SK-N-SH (cell line): ENCODE data around the gene SNAI3. TPM values are rescaled to one million over a fixed set of nuclear protein-coding genes. Genes with fewer than 3 reads are reported as not detected.

Experiments
- CTCF ChIA-PET: fragments of 300-600, 350-600 bp; formaldehyde crosslinking; extraction: SDS; loops from one replicate; lab custom pipeline; 2021; lab: Yijun Ruan, JAX
- POLR2A ChIA-PET: fragments of 350-600 bp; sonication (Branson Sonifier 250); formaldehyde crosslinking; extraction: SDS; loops from one replicate; lab custom pipeline; 2020; ENCODE audit warnings: antibody characterized with exemption, inconsistent platforms; lab: Yijun Ruan, JAX
- DNase-seq: peaks from one replicate; pipeline ENCODE4 v3.0.0; 2012
- H2AFZ ChIP-seq: fragments of 200-600 bp; sonication (generic); 2 replicates; pipeline ENCODE4 v1.8.1; 2016; ENCODE audit warnings: antibody characterized with exemption, mild to moderate bottlenecking, low read depth
- H3F3A ChIP-seq: fragments of 200-600 bp; sonication (generic); replicated peaks from 2 replicates; pipeline ENCODE3; 2016; ENCODE audit warnings: antibody characterized with exemption, mild to moderate bottlenecking; ENCODE audit not compliant: insufficient read depth
- H3K27ac ChIP-seq, 2 experiments: fragments of 200-500 bp in 1 of 2; fragments of 200-600 bp in 1 of 2; sonication (Bioruptor generic) in 1 of 2; sonication (generic), shearing (Covaris generic) in 1 of 2; 2 replicates each; pipeline versions ENCODE4 v1.5.1 to v1.6.1; 2014 to 2016; ENCODE audit warnings: low read depth in 2 of 2, inconsistent platforms in 1 of 2, low read length in 1 of 2, mild to moderate bottlenecking in 1 of 2, mixed read lengths in 1 of 2
- H3K27me3 ChIP-seq: fragments of 200-600 bp; sonication (generic), shearing (Covaris generic); 2 replicates; pipeline ENCODE4 v1.6.1; 2016; ENCODE audit warnings: mixed run types; ENCODE audit not compliant: insufficient read depth
- H3K36me3 ChIP-seq, 2 experiments: fragments of 200-500 bp in 1 of 2; fragments of 200-600 bp in 1 of 2; sonication (Bioruptor generic) in 1 of 2; sonication (generic) in 1 of 2; replicated peaks in 1 of 2; 2 replicates each; pipeline versions ENCODE3 to v1.5.1; 2014 to 2016; ENCODE audit warnings: low read length in 1 of 2, mild to moderate bottlenecking in 1 of 2; ENCODE audit not compliant: insufficient read depth in 2 of 2, control insufficient read depth in 1 of 2
- H3K4me1 ChIP-seq, 2 experiments: fragments of 200-500 bp in 1 of 2; fragments of 200-600 bp in 1 of 2; sonication (Bioruptor generic) in 1 of 2; sonication (generic), shearing (Covaris generic) in 1 of 2; 2 replicates each; pipeline versions ENCODE4 v1.5.1 to v1.6.1; 2014 to 2016; ENCODE audit warnings: low read depth in 1 of 2, low read length in 1 of 2, mixed run types in 1 of 2; ENCODE audit not compliant: insufficient read depth in 2 of 2, control insufficient read depth in 1 of 2
- H3K4me2 ChIP-seq: fragments of 200-600 bp; sonication (generic), shearing (Covaris generic); 2 replicates; pipeline ENCODE4 v1.6.1; 2017; ENCODE audit warnings: mixed run types
- H3K4me3 ChIP-seq, 2 experiments: fragments of 200-500 bp in 1 of 2; fragments of 200-600 bp in 1 of 2; sonication (Bioruptor generic) in 1 of 2; sonication (generic), shearing (Covaris generic) in 1 of 2; 2 replicates each; pipeline versions ENCODE4 v1.5.1 to v1.8.1; 2014 to 2016; ENCODE audit warnings: low read depth in 2 of 2, inconsistent platforms in 1 of 2, low read length in 1 of 2, mild to moderate bottlenecking in 1 of 2, mixed read lengths in 1 of 2, moderate library complexity in 1 of 2
- H3K79me2 ChIP-seq: fragments of 200-600 bp; sonication (generic); 2 replicates; pipeline ENCODE4 v1.8.1; 2017; ENCODE audit warnings: mild to moderate bottlenecking; ENCODE audit not compliant: insufficient read depth
- H3K9ac ChIP-seq: fragments of 200-600 bp; sonication (generic); 2 replicates; pipeline ENCODE4 v1.6.1; 2017; ENCODE audit warnings: mixed run types
- H3K9me2 ChIP-seq: fragments of 200-600 bp; sonication (generic); 2 replicates; pipeline ENCODE4 v1.6.1; 2017; ENCODE audit warnings: mixed run types
- H3K9me3 ChIP-seq: fragments of 200-600 bp; sonication (generic); 2 replicates; pipeline ENCODE4 v1.6.1; 2017; ENCODE audit warnings: mixed run types, mild to moderate bottlenecking, moderate library complexity
- H4K20me1 ChIP-seq: fragments of 200-600 bp; sonication (generic); 2 replicates; pipeline ENCODE4 v1.6.1; 2017; ENCODE audit warnings: mild to moderate bottlenecking, mixed run types; ENCODE audit not compliant: insufficient read depth
- EP300 ChIP-seq, 2 experiments: IDR thresholded peaks; 2 replicates each; pipeline versions ENCODE4 v1.4.0 to v1.6.1; 2012; ENCODE audit warnings: borderline replicate concordance in 1 of 2, low read depth in 1 of 2, low read length in 1 of 2
- FOSL2 ChIP-seq: IDR thresholded peaks from 2 replicates; pipeline ENCODE4 v1.4.0; 2012; ENCODE audit warnings: low read depth, mild to moderate bottlenecking, moderate library complexity, borderline replicate concordance
- GABPA ChIP-seq: IDR thresholded peaks from 2 replicates; pipeline ENCODE4 v1.4.0; 2012; ENCODE audit warnings: low read depth, mild to moderate bottlenecking
- JUND ChIP-seq: IDR thresholded peaks from 2 replicates; pipeline ENCODE4 v1.4.0; 2012
- MXI1 ChIP-seq: IDR thresholded peaks from 2 replicates; pipeline ENCODE4 v1.6.1; 2012; ENCODE audit warnings: mild to moderate bottlenecking, low read depth, low read length, improper control_type of control experiment
- NFIC ChIP-seq: IDR thresholded peaks from 2 replicates; pipeline ENCODE4 v1.4.0; 2012; ENCODE audit warnings: borderline replicate concordance
- SIN3A ChIP-seq: IDR thresholded peaks from 2 replicates; pipeline ENCODE4 v1.6.1; 2012; ENCODE audit warnings: low read depth, mild to moderate bottlenecking, low read length, moderate library complexity, borderline replicate concordance
- SMC3 ChIP-seq: IDR thresholded peaks from 2 replicates; pipeline ENCODE4 v1.6.1; 2012; ENCODE audit warnings: low read depth, low read length, improper control_type of control experiment
- TAF1 ChIP-seq: IDR thresholded peaks from 2 replicates; pipeline ENCODE4 v1.6.1; 2012; ENCODE audit warnings: low read depth, mild to moderate bottlenecking, low read length, moderate library complexity, borderline replicate concordance
- YY1 ChIP-seq: IDR thresholded peaks from 2 replicates; pipeline ENCODE4 v1.4.0; 2012; ENCODE audit warnings: low read depth, mild to moderate bottlenecking
- WGBS: methylation state at CpG from one replicate; pipeline ENCODE4 v1.1.6; 2017; ENCODE audit warnings: low lambda C conversion rate; 5-methylcytosine and 5-hydroxymethylcytosine counted together
- polyA plus RNA-seq, 3 experiments: library from polyadenylated mRNA; depleted of rRNA; stranded (reverse); fragments of >200 nt; gene quantifications; 2 replicates each; pipeline ENCODE4 v1.2.3, GENCODE V29; 2012
- TF ChIP-seq, protein P1 (sequence below): fragments of 150-350 bp; IDR thresholded peaks from 2 replicates; pipeline ENCODE4 v1.6.1; 2016; ENCODE audit warnings: mild to moderate bottlenecking, low read depth, low read length
- TF ChIP-seq, protein P2 (sequence below): IDR thresholded peaks from 2 replicates; pipeline ENCODE4 v1.6.1; 2012; ENCODE audit warnings: mild to moderate bottlenecking, low read depth, low read length, moderate library complexity

SNAI3 gene
- polyA plus RNA-seq, 1 of the 3 experiments (the other 2 are of a cell fraction): 0.03 TPM

GRCh38 chr16:88655053-88655732 is 31.1 kb downstream of the SNAI3 start:
- TF ChIP-seq NFIC (no peak), YY1 (no peak), SMC3 (no peak), JUND (no peak), FOSL2 (no peak), SIN3A (no peak)
- no peaks in the 10 kb centered on the region for H4K20me1 ChIP-seq
- H3K9me2 ChIP-seq: no peaks in the 10 kb centered on the region
- 94% methylated on average over 21 of the region's 50 CpGs for WGBS
- H3K27me3 ChIP-seq: no peaks in the 10 kb centered on the region
- CTCF ChIA-PET: interaction anchor here (1.0 kb wide), 1 partner anchor 9 kb away, joined by 6 read pairs; no protein-coding TSS in a partner anchor
- no peak overlapping the region for H3K27ac ChIP-seq
- no peak overlapping the region for H3K4me3 ChIP-seq
- H3K9ac ChIP-seq: no peak overlapping the region
- peaks cover 4 to 6% of the 10 kb centered on the region in 2 experiments; a peak in 2 of 4 replicates for H3K4me1 ChIP-seq
- H3K9me3 ChIP-seq: no peaks in the 10 kb centered on the region
- H2AFZ ChIP-seq: no peak overlapping the region
- no peaks in the 10 kb centered on the region for H3F3A ChIP-seq
- no peak for DNase-seq
- peaks cover 0 to 8% of the 10 kb centered on the region in 2 experiments for H3K36me3 ChIP-seq
- peaks cover 4% of the 10 kb centered on the region; the same call in 1 of the 2 replicates for H3K79me2 ChIP-seq
- H3K4me2 ChIP-seq: no peak overlapping the region
- POLR2A ChIA-PET: no interaction called here

DNA sequence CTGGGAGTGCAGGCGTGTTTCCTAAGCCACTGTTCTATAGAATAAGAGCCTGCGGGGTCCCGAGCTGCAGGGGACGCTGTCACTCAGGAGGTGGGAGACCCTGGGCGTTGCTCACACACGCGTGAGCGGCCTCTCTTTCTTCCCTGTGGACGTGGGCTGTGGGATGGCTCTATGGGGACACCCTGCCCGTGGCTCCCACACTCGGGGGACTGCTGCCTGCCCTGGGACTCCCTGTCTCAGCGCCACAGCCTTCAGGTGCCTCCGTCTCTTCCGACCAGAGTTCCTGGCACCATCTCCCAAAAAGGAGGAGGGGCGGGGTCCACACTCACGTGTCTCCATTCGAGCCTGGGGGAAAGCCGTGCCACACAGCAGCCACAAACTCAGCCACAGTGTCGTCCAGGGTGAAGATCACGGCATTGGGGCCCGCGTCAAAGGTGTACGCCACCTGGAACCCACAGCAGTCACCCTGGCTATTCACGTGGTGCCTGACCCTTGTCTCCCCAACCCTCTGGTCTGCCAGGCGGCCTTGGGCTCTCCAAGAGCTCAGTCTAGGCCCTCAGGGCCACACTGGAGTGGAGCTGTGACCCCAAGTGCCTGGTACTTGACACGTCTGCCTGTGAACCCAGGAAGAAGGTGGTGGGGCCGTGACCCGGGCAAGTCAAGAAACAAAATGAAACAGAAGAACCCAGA is 31.8 kb downstream of the SNAI3 start:
- no peak overlapping the region for H3K4me2 ChIP-seq
- TF ChIP-seq TAF1 (no peak), GABPA (no peak), MXI1 (no peak), EP300 (IDR thresholded peaks at IDR 0.05; ENCODE audit: borderline replicate concordance in 1 of 2, low read depth in 1 of 2, low read length in 1 of 2) (no peak)
- TF ChIP-seq, protein P1, sequence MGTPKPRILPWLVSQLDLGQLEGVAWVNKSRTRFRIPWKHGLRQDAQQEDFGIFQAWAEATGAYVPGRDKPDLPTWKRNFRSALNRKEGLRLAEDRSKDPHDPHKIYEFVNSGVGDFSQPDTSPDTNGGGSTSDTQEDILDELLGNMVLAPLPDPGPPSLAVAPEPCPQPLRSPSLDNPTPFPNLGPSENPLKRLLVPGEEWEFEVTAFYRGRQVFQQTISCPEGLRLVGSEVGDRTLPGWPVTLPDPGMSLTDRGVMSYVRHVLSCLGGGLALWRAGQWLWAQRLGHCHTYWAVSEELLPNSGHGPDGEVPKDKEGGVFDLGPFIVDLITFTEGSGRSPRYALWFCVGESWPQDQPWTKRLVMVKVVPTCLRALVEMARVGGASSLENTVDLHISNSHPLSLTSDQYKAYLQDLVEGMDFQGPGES: no peak
- TF ChIP-seq, protein P2, sequence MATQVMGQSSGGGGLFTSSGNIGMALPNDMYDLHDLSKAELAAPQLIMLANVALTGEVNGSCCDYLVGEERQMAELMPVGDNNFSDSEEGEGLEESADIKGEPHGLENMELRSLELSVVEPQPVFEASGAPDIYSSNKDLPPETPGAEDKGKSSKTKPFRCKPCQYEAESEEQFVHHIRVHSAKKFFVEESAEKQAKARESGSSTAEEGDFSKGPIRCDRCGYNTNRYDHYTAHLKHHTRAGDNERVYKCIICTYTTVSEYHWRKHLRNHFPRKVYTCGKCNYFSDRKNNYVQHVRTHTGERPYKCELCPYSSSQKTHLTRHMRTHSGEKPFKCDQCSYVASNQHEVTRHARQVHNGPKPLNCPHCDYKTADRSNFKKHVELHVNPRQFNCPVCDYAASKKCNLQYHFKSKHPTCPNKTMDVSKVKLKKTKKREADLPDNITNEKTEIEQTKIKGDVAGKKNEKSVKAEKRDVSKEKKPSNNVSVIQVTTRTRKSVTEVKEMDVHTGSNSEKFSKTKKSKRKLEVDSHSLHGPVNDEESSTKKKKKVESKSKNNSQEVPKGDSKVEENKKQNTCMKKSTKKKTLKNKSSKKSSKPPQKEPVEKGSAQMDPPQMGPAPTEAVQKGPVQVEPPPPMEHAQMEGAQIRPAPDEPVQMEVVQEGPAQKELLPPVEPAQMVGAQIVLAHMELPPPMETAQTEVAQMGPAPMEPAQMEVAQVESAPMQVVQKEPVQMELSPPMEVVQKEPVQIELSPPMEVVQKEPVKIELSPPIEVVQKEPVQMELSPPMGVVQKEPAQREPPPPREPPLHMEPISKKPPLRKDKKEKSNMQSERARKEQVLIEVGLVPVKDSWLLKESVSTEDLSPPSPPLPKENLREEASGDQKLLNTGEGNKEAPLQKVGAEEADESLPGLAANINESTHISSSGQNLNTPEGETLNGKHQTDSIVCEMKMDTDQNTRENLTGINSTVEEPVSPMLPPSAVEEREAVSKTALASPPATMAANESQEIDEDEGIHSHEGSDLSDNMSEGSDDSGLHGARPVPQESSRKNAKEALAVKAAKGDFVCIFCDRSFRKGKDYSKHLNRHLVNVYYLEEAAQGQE: no peak
- TF ChIP-seq, all 33 proteins: peak for 0
- no peak overlapping the region for H3K27ac ChIP-seq
- H3K79me2 ChIP-seq: no peaks in the 10 kb centered on the region
- H3K4me3 ChIP-seq: no peak overlapping the region
- DNase-seq: no peak
- POLR2A ChIA-PET: no interaction called here
- no peak overlapping the region for H3K9ac ChIP-seq
- peaks cover 0 to 8% of the 10 kb centered on the region in 2 experiments for H3K36me3 ChIP-seq
- peaks cover 4 to 10% of the 10 kb centered on the region in 2 experiments; a peak in 2 of 4 replicates for H3K4me1 ChIP-seq
- H3K9me3 ChIP-seq: no peaks in the 10 kb centered on the region
- H4K20me1 ChIP-seq: no peaks in the 10 kb centered on the region
- CTCF ChIA-PET: interaction anchor here (1.0 kb wide), 1 partner anchor 9 kb away, joined by 6 read pairs; no protein-coding TSS in a partner anchor
- no peaks in the 10 kb centered on the region for H3F3A ChIP-seq
- H3K27me3 ChIP-seq: no peaks in the 10 kb centered on the region
- no peak overlapping the region for H2AFZ ChIP-seq
- H3K9me2 ChIP-seq: no peaks in the 10 kb centered on the region
- WGBS: 87% methylated on average over 19 of the region's 28 CpGs
